ENCODE data around the gene LRRC8E. TPM values are rescaled to one million over a fixed set of nuclear protein-coding genes. Genes with fewer than 3 reads are reported as not detected.

The LRRC8E gene
- total RNA-seq, 1 donor: 6.0 TPM

- DNase-seq (ENCODE audit: low read depth): peak; percentile 26
- peak overlapping the region; percentile 88 for H3K4me3 ChIP-seq (ENCODE audit: low read depth, low read length)
- TF ChIP-seq CTCF (IDR thresholded peaks at IDR 0.05; ENCODE audit: insufficient read depth, low read depth, low read length): no peak
Measured at GRCh38 chr19:7904074-7905020, 16.0 kb downstream of the LRRC8E start.

GRCh38 chr19:7905268-7905667, 17.0 kb downstream of the LRRC8E start:
- peak overlapping the region; percentile 88 for H3K4me3 ChIP-seq (ENCODE audit: low read depth, low read length)
- no peak for DNase-seq (ENCODE audit: low read depth)
- no peak for TF ChIP-seq CTCF (IDR thresholded peaks at IDR 0.05; ENCODE audit: insufficient read depth, low read depth, low read length)

- DNase-seq (ENCODE audit: low read depth): no peak
- no peak overlapping the region for H3K4me3 ChIP-seq (ENCODE audit: low read depth, low read length)
Measured at GRCh38 chr19:7905859-7906258, 17.5 kb downstream of the LRRC8E start.

GRCh38 chr19:7907122-7907521, 18.8 kb downstream of the LRRC8E start:
- H3K4me3 ChIP-seq (ENCODE audit: low read depth, low read length): no peak overlapping the region
- no peak for TF ChIP-seq CTCF (IDR thresholded peaks at IDR 0.05; ENCODE audit: insufficient read depth, low read depth, low read length)
- DNase-seq (ENCODE audit: low read depth): no peak

More at GRCh38 chr19:7905859-7906258, 17.5 kb downstream of the LRRC8E start:
- TF ChIP-seq CTCF (IDR thresholded peaks at IDR 0.05; ENCODE audit: insufficient read depth, low read depth, low read length): no peak

- TF ChIP-seq CTCF (IDR thresholded peaks at IDR 0.05; ENCODE audit: insufficient read depth, low read depth, low read length): no peak
- DNase-seq (ENCODE audit: low read depth): no peak
- no peak overlapping the region for H3K4me3 ChIP-seq (ENCODE audit: low read depth, low read length)
Measured at GRCh38 chr19:7907544-7907943, 19.2 kb downstream of the LRRC8E start.

GRCh38 chr19:7908078-7908699, 19.9 kb downstream of the LRRC8E start:
- no peak for DNase-seq (ENCODE audit: low read depth)
- no peak overlapping the region for H3K4me3 ChIP-seq (ENCODE audit: low read depth, low read length)
- no peak for TF ChIP-seq CTCF (IDR thresholded peaks at IDR 0.05; ENCODE audit: insufficient read depth, low read depth, low read length)

Measured in fibroblast of villous mesenchyme (primary cell).